ENCODE data around the gene SIPA1L3.

The SIPA1L3 gene

GRCh38 chr19:37980419-37981170, 73.6 kb downstream of the SIPA1L3 start:
- DNase-seq = no peak

DNA sequence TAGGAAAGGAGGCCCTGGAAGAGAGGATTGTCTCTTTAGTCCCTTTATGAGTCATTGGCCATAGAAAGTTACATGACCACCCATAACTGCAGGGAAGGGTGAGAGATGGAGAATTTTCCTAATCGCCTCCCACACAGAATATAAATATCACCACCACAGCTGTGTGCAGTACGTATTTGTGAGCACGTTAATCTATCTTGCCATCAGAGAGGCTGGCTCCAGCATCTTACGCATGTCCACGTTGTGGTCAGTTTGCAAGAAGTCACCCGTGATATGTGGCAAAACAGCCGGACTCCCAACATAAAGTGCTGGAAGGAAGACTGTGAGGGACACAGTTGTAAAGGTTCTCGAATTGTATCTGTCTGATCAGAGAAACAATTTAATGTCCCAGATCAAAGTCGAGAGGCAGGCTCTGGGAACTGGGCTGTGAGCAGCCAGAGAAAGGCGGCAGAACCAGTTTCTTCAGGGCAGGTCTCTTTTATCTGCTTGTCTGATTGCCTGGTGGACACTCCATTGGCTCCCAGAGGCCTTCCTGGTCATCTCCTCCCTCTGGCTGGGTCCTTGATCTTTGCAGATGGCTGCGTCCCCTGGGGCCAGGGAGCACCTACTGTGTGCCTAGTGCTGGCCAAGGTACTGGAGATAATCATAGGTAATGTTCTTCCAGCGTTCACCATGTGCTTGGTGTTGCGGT, 74.9 kb downstream of the SIPA1L3 start:
- DNase-seq = no peak

DNA sequence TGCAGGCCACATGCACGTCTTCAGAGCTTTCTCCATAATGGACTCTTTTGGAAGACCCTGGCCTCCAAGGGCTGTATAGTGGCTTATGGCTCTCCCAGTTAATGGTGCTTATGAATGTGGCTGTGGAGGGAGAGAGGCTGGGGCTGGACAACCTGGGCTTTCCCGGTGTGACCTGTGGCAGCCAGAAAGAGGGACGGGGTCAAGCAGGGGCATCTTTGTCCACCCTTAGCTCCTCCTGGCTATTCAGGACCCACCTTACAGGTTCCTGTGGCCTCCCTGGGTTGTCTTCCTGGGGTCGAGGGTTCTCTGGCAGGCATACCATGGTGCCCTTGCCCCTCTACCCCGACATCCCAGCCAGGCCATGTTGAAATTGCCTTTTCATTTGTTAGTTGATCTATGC, 75.6 kb downstream of the SIPA1L3 start:
- no peak for DNase-seq

DNA sequence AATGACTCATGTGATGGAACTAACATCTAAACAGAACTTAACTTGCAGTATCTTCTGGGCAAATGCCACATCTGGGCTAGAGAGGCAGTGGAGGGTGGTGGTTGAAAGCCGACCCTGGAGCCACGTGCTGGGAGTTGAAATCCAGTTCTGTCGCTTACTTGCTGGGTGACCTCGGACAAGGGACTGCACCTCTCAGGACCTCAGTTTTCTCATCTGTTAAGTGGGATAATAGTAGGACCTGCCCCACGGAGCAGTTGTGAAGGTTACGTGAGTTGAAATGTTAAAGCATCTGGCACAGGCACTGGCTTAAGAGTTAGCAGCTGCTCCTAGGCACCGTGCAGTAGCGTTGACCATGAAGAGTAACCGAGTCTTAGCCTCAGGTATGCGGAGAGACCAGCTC, 76.1 kb downstream of the SIPA1L3 start:
- no peak for DNase-seq

DNA sequence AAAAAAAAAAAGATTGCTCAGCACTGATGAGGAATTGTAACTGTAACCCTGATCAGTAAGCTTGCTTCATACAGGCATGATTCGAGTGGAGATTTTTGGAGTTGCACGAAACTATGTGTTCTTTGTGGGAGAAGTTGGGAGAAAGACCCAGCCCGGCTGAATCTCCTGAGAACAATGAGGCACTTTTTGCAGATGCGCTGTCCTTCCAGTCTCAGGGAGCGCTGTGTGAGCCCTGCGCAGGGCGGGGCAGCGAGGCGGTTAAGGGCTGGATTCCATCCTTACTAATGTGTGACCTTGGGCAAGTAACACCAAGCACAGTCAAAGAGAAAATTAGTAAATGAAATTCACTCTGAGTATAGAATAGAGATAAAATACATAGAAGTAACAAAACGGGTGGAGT, 76.9 kb downstream of the SIPA1L3 start:
- no peak for DNase-seq

DNA sequence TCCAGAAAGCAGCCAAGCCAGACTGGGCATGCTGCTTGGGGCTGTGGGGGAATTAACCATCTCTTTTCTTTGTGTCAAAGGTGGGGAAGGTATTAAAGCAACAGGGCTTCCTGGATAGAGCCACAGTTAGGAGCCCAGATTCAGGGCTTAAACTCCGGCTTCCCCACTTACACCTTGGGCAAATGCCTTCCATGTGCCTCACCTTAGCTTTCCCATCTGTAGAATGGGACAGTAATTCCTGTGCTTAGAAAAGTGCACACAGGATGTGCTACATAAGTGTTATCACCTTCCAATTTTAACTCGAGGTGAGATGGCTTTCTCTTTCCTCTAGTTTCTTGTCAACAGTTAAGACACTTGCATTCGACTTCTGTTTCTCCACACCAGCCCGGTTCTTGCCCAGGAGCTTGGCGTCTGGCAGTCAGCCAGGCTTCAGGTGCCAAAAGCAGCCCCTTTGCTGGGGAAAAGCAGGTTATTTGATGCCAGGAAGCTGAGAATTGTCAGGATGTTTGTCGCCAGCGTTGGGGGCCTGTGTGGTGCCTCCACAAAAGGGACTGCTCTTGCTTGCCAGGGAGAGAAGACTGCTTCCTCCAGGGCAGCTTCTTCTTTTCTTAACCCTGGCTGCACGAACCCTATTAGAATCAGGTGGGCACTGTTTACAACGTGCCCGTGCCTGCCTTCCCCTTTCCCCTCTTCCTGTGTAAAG, 79.2 kb downstream of the SIPA1L3 start:
- DNase-seq = no peak

DNA sequence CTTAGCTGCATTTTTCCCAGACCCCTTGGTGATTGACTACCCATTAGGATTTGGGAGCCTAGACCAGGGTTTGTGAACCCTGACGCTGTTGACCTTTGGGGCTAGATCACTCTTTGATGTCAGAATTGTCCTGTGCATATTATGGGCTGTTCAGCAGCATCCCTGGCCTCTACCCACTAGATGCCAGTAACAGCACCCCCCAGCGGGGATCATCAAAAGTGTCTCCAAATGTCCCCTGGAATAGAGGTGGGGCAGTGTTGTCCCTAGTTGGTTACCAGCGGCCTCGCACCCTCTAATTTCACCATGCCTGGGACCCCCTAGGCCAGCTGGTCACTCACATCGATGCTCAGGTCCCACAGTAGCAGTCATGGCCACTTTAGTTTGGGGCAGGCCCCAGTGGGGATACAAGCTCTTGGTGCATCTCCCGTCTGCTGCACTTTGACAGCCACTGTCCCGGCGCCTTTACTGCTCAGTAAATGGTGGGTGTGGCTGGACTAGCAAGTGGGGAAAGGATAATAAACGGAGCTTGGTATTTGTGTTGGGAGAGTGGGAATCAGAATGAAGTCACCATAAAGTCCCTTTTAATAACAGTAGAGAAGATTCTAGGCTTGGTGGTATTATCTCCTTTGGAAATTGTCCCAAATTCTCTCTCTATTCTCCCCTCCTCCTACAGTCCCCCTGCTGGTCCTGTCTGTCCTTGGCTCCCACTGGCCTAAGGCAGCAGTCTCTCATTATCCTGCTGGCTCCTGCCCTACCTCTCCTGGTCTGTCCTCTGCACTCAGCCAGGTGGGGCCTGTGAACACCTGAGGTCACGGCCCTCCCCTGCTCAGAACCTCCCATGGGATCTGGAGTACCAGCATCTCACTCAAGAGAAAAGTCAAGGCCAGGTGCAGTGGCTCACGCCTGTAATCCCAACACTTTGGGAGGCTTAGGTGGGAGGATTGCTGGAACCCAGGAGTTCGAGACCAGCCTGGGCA, 80.6 kb downstream of the SIPA1L3 start:
- no peak for DNase-seq

- no peak for DNase-seq
These were observed 82.0 kb downstream of the SIPA1L3 start for GRCh38 chr19:37988758-37989635.

GRCh38 chr19:37989855-37990254, 82.8 kb downstream of the SIPA1L3 start:
- no peak for DNase-seq

- DNase-seq = no peak
These were observed 83.4 kb downstream of the SIPA1L3 start for GRCh38 chr19:37990362-37990761.

DNA sequence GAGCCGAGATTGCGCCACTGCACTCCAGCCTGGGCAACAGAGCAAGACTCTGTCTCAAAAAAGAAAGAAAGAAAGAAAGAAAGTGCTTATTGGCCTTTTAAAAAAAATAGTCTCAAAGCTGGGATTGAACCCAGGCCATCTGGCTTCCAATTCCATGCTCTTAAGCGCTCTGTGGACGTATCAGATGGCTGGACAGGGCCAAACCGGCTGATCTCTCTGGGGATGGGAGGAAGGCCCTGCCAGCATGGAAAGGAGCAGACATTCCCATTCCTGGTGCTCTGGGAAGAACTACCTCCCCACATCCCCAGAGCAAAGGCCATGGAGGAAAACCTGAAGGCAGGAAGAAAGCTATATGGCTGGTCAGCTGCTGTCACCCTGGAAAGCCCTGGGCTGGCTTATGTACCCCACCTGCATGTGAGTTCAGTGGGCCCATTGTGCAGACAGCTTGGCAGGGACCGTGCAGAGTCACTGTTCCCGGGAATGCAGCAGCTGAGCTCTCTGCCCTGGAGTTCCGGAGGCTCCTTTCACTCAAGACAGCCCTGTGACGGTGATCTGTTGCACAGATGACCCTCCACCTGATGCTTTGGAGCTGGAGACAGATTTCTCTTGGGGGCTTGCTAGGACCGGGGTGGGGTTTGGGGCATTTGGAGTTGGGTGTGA, 84.3 kb downstream of the SIPA1L3 start:
- DNase-seq = no peak

GRCh38 chr19:37991841-37992248, 84.8 kb downstream of the SIPA1L3 start:
- DNase-seq = no peak

DNA sequence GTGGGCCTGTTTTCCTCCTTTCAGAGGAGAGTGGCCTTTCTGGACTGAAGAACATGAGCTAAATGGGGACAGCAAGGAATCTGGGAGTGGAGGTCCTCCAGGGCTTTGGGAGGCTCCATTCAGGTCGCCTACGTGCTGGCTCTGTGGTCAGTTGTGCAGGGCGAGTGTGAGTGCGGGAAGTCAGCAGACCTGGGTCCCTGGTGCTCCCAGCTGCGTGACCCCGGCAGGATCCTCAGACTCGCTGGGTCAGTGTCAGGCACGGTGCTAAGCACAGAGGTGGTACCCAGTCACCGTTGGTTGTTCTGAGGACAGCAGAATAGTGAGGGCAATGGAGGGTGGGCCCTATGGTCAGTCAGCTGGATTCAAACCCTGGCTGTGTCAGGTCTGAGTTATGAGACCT, 85.8 kb downstream of the SIPA1L3 start:
- DNase-seq = no peak

DNA sequence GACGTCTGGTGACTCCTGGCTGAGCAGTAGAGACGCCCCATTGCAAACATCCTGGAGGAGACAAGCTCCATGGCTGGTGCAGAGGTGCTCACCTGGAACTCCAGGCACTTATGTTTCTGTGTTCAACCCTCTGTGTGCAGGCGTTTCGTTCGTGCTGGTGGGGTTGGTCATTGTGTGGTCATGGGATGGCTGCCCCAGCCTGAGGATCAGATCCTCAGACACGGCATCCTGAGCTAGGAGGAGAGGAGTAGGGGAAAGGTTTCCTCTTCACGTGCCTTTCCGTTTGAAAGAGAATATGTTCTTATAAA, 87.8 kb downstream of the SIPA1L3 start:
- DNase-seq = no peak

- no peak for DNase-seq
These were observed 88.3 kb downstream of the SIPA1L3 start for GRCh38 chr19:37995346-37995745.

DNA sequence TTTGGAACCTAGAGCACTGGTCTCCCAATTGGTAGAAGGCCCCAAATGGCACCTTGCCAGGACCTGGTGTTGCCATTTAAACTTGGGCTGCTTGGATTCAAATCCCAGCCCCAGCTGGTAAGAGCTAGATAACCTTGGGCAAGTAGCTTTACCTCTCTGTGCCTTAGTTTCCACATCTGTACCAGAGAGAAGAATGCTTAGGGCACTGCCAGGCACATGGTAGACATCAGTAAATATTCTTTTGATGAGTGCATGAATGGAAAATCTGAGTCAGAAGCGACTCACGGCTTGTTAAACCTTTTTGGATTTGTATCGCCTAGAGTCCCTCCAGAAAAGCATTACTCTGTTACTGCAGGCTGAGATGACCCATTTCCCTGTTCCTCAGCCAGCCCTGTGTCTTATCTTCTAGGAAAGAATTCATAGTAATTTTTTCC, 90.9 kb downstream of the SIPA1L3 start:
- DNase-seq = no peak

- no peak for DNase-seq
These were observed 91.8 kb downstream of the SIPA1L3 start for GRCh38 chr19:37998801-37999308.

GRCh38 chr19:37999309-38000213, 92.6 kb downstream of the SIPA1L3 start:
- no peak for DNase-seq

GRCh38 chr19:38001158-38001781, 94.3 kb downstream of the SIPA1L3 start:
- no peak for DNase-seq

Measured in NCI-H774 (cell line).